Lung microvascular endothelial cell (primary cell): ENCODE results near the gene RANBP3. TPM values are rescaled to one million over a fixed set of nuclear protein-coding genes. Genes with fewer than 3 reads are reported as not detected.
"Not testable (repeated sequence)": the region's sequence is repeated elsewhere in the genome, so short reads cannot be mapped to it uniquely, and the experiment has no call there.

Source experiments
- DNase-seq, 2 donors: peaks; one replicate each; pipeline versions ENCODE4 v3.0.0 to v3.0.0-alpha.2; 2010; ENCODE audit warnings: low read depth in 2 of 2
- total RNA-seq: library from RNA; depleted of rRNA; stranded (reverse); fragments of >200 nt; gene quantifications from 2 replicates; pipeline ENCODE4 v1.2.1, GENCODE V29; 2014

Gene RANBP3
- total RNA-seq, 1 donor from 2014 or later = 25.4 TPM

- not testable (repeated sequence) for DNase-seq
These were observed 93.7 kb downstream of the RANBP3 start for GRCh38 chr19:5884065-5884811.

- DNase-seq = not testable (repeated sequence)
These were observed 94.6 kb downstream of the RANBP3 start for GRCh38 chr19:5883157-5883873.

GRCh38 chr19:5882421-5882968, 95.4 kb downstream of the RANBP3 start:
- DNase-seq = no peak

GRCh38 chr19:5881543-5882299, 96.2 kb downstream of the RANBP3 start:
- DNase-seq = no peak

GRCh38 chr19:5880604-5881078, 97.3 kb downstream of the RANBP3 start:
- no peak for DNase-seq

- DNase-seq = no peak
These were observed 97.7 kb downstream of the RANBP3 start for GRCh38 chr19:5880196-5880595.

- DNase-seq = no peak
These were observed 100.1 kb downstream of the RANBP3 start for GRCh38 chr19:5877882-5878281.

- DNase-seq = no peak
These were observed 100.5 kb downstream of the RANBP3 start for GRCh38 chr19:5877427-5877826.

GRCh38 chr19:5874496-5874895, 103.4 kb downstream of the RANBP3 start:
- DNase-seq = not testable (repeated sequence)

- DNase-seq = no peak
These were observed 104.2 kb downstream of the RANBP3 start for GRCh38 chr19:5873617-5874199.

GRCh38 chr19:5870986-5871394, 107.0 kb downstream of the RANBP3 start:
- DNase-seq = no peak

- DNase-seq = no peak
These were observed 110.5 kb downstream of the RANBP3 start for GRCh38 chr19:5867201-5868136.

Other genes with a start within 250 kb of the RANBP3 start
- gene PRR22, start 193.4 kb downstream of the RANBP3 start, total RNA-seq = 0.22 and 0.40 TPM in 2 replicates
- 19.6 and 20.7 TPM in 2 replicates for gene DUS3L, start 187.0 kb downstream of the RANBP3 start, total RNA-seq
- gene NRTN, start 173.1 kb downstream of the RANBP3 start, total RNA-seq = under 0.01 and 0.99 TPM in 2 replicates
- gene FUT6, start 138.4 kb downstream of the RANBP3 start, total RNA-seq = not detected in 2 replicates
- not detected in 2 replicates for gene FUT3, start 126.7 kb downstream of the RANBP3 start, total RNA-seq
- gene FUT5, start 107.6 kb downstream of the RANBP3 start, total RNA-seq = not detected in 2 replicates
- 219 and 282 TPM in 2 replicates for gene NDUFA11, start 74.3 kb downstream of the RANBP3 start, total RNA-seq
- gene VMAC, start 73.3 kb downstream of the RANBP3 start, total RNA-seq = 3.9 and 7.7 TPM in 2 replicates
- gene CAPS, start 63.9 kb downstream of the RANBP3 start, total RNA-seq = 2.4 and 4.6 TPM in 2 replicates
- 1.3 and 2.4 TPM in 2 replicates for gene RFX2, start 132.4 kb upstream of the RANBP3 start, total RNA-seq
- gene ACSBG2, start 157.5 kb upstream of the RANBP3 start, total RNA-seq = not detected in 2 replicates